HuH-7.5 (cell line): ENCODE measurements around the gene PIK3R5.
A peak's percentile ranks its signal among the peaks of the same experiment; 100 is the strongest.
"Not testable (repeated sequence)": the region's sequence is repeated elsewhere in the genome, so short reads cannot be mapped to it uniquely, and the experiment has no call there.

ENCODE experiments used
- DNase-seq: peaks from one replicate; pipeline ENCODE4 v3.0.0; 2011; ENCODE audit warnings: low spot score

PIK3R5 gene

DNA sequence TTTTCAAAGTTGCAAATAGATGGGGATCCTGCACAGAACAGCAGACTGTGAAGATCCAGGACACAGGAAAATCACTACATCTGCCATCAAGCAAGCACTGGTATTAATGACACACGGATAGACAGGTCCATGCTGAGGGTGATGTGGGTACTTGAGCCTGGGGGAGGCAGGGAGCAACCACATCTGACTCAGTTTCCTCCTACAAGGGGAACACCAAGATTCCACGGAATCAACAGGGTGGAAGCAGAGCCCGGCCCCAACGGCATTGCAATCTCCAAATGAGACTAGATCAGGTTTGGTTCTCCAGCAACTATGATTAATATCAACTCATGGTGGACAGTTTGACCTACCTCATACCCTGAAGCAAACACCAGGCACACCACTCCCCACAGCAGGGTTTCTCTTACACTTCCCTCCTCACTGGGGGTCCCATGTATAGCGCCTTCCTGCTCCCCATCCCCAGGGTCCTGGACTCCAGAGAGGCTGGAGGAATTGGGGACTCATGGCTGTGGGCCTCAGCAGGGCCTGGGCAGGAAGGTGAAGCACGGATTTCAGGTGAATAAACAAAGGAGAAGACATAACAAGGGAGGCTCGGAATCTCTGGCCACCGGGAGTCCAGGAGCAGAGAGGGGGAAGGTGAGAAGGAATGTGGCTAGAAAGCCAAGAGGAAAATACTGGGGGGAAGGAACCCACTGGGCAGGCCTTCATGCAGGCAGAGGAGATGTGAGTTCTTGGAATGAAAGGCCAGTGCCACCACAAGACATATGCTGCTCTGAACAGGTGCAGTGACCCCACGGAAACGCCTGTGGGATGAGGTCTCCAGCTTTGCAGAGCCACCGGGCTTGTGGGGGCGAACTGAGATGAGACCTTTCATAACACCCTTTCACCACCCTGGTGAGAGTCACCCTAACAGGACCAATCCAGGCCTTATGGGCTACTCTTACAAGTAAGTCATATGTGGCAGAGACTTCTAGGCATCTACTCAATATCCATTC lies 68.6 kb downstream of the PIK3R5 start:
- no peak for DNase-seq

DNA sequence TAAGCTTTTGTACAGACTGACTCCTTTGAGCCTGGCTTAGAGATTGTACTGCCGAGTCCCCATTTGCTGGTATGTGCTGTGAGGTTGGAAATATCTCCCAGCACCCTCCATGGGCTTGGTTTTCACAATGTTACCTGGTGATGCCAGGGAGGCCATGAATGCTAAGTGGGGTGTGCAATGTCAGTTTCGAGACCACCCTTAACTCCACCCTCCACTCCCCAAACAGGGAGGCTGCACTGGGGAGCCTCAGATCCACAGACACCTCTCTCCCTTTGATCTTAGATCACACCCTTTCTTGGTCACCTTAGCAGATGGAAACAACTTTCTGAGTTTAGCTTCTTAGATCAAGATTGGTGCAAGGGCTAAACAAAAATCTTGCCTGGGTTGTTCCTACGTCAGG lies 69.4 kb downstream of the PIK3R5 start:
- no peak for DNase-seq

DNA sequence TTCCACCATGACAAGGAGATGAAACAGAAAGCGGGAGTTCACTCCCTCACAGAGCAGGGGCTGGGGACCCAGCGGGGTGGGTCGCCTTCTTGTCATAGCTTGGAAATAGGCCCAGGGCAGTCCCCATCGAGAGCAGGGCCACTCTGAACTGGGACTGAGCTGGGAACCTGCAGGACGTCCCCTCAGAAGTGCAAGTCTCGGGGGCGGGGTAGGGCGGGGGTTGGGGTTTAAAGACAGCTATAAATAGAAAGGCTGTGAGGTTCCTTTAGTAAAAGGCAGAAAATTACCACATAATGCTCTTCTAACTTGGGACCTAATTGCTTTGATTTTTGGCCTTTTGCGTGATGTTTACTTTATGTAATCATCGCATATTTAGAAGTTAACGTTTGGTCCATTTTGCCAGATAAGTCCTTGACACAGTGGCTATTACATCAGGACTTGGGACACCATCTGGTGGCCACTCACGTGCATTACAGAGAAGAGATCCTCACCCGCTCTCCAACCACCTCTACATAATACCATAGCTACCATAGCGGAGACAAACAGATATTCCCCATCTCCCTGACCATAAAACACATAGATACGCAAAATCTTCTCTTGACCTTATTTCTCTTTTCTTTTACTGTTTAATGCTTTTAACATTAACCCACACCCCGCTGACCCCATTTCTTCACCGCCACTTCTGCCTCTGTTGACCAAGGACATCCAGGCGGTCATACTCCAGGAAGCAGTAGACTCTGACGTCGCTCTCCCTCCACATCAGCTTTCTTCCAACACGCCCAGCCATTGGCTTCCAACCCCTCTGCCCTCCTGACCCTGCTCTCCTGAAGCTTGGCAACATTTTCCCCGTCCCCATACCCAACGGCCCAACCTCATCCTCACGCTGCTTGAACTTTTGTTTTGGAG lies 70.6 kb downstream of the PIK3R5 start:
- peak; percentile 79 for DNase-seq

DNA sequence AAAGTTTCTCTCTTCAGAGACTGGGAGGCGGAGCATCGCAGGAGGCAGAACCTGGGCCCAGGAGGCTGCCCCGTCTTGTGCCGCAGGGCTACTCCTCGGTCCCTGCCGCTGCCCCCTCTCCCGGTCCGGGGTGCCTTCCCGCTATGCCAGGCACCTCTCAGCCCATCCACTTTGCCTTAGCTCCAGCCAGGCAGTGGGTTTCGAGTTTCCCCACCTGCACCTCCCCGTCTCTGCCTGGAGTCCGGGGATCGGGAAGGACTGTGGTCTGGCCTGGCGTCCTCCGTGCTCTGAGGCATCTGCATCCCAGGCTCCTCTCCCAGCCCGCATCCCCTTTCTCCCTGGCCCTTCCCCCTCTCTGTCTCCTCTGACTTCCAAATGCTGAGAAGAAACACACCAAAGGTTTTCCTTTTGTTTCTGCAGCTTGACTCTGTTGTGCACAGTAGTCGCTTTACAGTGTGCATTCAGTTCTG lies 71.3 kb downstream of the PIK3R5 start:
- no peak for DNase-seq

DNA sequence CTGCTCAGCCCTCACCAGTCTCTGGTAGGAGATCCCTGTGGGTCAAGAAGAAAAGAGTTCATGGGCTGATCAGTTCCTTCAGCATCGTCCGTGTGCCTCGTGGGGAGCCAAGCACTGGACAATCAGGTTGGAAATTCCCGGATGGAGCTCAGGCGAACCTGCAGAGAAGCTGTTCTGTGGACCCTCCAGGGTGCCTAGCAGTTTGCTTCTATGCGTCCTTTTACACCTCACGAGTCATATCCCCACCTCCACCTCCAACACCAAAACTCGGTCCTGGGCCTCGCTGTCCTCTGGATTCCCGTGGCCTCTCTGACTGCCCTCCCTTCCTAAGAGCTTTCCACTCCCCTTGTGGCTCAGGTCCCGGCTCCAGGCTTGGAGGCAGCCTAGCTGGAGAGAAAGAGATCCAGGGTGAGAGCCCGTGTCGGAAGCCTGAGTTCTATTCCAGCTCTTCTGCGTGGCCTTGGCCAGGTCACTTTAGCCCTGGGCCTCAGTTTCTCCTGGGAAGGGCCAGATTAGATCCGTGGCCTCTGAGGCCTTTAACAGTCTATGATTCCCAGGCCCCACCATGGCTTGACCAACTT lies 71.8 kb downstream of the PIK3R5 start:
- DNase-seq = no peak

DNA sequence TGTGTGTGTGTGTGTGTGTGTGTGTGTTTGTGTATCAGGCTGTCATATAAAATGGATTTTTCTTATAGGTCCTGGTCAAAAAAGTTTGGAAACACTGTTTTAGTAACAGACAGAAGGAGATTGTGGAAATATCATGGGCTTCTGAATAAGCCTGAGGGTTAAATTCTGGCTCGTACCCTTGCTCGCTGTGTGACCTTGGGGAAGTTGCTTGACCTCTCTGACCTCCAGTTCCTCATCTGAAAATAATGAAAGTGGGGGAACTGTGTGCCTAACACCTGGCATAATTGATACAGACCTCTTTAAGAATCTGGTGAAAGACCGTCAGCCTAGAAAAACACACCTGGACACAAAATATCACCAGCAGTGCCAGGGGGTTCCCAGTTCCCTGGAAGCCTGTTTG lies 72.4 kb downstream of the PIK3R5 start:
- no peak for DNase-seq

DNA sequence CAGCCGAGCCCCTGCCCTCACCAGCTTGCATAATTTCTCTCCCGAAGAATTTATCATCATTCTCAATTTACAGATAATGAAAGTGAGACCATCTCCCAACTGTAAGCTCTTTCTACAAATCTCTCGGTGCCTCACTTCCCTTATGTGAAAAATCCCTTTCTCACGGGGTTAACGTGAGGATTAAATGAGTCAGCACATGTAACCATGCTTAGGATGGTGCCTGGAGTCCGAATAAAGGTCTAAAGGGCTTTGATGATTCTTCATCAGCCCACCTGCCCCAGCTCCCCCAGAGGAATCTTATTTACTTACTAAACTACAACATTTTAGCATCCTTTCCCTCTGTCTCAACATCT lies 73.2 kb downstream of the PIK3R5 start:
- DNase-seq = no peak

DNA sequence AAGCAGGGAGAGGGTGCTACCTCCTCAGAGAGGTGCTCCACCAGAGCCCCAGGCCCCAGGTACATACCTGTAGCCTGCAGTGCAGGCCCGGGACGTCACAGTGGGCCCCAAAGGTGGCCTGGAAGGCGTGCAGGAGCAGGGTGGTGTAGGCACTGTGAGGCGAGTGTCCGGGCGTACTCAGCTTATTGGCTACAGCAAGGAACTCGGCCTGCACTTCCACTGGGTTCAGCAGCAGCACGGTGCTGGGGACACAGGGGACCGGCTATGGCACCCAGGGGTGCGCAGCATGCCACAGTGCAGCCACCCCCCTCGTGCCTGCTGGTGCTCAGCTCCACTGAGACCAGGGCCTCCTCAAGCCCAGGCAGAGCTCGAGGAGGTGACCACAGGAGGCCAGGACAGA lies 74.8 kb downstream of the PIK3R5 start:
- no peak for DNase-seq

DNA sequence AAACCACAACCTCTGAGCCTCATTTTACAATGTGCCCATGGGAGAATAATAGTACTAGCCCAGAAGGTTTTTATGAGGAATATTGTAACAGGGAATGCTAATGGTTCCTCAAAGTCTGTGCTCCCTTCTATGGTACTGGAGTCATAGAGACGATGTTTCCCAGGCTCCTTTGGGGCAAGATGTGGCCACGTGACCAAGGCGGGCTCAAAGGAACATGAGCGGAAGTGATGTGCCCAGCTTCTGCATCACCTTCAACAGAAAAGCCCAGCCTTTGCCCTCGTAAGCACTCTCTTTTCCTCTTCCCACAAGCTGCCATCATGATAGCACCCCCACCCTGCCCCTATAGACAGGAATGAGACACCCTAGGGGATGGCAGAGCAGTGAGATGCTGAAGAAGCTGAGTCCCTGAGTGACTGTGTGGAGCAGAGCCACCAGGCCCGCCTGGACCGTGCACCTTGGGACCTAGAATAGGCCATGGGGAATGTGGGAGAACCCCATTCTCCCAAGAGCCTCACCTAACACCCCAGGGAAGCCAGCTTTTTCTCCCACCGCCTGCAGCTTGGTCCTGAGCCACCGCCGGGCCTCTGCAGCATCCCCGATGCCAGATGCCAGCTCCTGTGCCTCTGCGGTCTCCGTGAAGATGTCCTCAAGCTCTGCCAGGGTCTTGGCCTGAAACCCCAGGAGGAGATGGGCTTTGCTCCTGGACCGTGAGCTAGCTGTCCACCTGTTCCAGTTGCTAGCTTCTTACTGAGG lies 75.9 kb downstream of the PIK3R5 start:
- DNase-seq = no peak

DNA sequence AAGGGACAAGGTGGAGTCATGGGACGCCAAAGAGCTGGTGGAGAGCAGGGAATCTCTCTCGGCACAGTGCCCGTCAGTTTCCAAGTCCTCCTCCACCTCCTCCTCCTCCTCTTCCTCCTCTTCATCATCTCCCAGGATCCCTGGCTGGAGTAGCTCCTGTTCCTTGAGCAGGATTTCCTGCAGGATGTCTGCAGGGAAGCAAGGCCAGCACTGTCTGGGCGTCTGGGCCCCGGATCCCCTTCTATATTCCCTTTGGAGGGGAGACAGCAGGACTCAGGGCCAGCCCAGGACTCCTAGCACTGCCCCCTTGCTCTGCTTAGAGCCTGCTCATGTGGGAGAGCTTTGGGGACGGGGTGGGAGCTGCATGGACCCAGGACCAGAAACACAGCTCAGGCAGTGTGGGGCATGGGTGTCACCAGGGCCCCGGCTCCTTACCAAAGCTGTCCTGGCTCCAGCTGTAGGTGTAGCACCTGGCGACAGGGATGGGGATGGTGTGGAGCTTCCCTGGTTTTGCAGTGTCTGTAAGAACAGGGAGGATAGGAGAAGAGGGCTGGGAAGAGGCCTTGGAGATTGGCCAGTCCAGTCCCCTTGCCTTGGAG lies 76.7 kb downstream of the PIK3R5 start:
- no peak for DNase-seq

DNA sequence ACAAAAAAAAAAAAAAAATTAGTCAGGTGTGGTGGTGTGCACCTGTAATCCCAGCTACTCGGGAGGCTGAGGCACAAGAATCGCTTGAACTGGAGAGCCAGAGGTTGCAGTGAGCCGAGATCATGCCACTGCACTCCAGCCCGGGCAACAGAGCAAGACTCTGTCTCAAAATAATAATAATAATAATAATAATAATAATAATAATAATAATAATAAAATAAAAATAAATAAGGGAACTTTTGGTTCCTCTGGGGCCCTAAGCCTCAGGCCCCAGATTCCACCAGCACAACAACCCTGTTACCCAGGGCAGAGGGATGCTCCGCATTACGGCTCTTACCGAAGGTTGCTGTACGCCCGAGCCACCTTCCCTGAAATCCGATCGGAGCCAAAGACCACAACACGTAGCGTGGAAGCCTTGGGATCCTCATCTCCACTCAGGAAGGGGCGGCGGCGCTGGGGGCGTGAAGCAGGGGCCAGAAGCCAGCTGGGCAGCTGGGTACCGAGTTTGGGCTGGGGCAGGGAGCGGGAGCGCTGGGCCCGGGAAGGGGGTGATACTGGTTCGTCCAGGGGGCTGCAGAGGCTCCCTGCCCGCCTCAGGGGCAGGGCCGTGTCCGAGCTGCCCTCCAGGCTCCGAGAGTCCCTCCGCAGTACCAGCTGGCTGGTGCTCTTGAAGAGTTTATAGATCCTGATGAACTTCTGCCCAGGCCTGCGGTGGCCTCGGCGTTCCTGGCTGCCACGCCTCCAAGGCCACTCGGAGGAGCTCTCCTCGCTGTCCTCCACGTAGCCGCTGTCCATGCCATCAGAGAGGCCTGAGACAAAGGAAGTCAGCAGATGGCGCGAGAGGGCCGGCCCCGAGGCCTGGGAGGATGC lies 77.4 kb downstream of the PIK3R5 start:
- DNase-seq = no peak

DNA sequence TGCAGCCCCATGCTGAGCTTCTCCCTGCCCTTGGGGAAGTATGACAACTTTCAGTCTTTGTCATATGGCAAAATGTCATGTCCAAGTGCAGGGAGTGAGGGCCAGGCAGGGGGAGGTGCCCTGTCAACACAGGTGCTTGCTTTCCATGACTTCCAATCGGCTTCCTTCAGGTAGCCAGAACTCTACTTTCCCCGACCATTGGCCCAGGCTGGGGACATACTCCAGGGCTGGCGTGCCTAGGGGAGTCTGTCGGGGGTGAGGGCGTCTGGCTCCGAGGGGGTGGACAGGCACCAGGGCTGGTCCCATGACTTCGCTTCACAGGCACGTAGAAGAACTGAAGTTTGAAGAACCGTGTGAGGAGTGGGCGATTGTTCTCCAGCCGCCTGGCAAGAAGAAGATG lies 78.2 kb downstream of the PIK3R5 start:
- no peak for DNase-seq

DNA sequence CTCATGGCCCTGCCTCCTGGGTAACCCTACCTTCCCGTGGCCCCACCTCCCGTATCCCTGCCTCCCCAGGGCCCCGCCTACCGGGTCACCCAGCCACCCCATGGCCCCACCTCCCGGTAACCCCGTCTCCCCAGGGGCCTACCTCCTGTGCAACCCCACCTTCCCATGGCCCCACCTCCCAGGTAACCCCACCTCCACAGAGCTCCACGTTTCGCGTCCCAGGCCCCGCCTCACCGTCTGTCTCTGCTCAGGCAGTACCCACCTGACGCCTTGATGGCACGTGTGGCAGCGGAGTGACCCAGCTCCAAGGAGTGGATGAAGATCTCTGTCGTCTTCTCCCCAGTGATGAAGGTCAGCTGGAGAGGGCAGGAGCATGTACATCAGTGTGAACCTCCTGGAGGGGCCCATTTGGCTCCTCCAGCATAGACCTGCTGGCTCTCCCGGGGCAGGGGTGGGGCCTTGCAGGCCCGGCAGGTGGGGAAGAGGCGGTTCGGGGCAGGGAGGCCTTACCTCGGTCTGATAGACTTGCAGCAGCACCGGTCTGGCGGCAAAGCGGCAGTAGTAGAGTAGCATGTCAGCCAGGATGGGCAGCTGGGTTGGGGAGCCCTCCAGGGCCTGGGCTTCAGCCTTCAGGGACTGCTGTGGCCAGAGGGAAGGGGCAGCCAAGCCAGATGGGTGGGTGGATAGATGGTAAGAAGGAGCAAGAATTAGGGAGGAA lies 79.4 kb downstream of the PIK3R5 start:
- no peak for DNase-seq

DNA sequence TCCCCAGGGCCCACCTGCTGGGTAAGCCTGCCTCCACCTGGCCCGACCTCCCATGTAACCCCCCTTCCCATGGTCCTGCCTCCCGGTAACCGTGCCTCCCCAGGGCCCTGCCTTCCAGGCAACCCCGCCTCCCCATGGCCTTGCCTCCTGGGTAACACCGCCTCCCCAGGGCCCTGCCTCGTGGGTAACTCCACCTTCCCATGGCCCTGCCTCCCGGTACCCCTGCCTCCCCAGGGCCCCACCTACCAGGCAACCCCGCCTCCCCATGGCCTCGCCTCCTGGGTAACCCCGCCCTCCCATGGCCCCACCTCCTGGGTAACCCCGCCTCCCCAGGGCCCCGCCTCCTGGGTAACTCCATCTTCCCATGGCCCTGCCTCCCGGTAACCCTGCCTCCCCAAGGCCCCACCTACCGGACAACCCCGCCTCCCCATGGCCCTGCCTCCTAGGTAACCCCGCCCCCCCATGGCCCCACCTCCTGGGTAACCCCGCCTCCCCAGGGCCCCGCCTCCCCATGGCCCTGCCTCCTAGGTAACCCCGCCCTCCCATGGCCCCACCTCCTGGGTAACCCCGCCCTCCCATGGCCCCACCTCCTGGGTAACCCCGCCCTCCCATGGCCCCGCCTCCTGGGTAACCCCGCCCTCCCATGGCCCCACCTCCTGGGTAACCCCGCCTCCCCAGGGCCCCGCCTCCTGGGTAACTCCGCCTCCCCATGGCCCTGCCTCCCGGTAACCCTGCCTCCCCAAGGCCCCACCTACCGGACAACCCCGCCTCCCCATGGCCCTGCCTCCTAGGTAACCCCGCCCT lies 80.1 kb downstream of the PIK3R5 start:
- not testable (repeated sequence) for DNase-seq

DNA sequence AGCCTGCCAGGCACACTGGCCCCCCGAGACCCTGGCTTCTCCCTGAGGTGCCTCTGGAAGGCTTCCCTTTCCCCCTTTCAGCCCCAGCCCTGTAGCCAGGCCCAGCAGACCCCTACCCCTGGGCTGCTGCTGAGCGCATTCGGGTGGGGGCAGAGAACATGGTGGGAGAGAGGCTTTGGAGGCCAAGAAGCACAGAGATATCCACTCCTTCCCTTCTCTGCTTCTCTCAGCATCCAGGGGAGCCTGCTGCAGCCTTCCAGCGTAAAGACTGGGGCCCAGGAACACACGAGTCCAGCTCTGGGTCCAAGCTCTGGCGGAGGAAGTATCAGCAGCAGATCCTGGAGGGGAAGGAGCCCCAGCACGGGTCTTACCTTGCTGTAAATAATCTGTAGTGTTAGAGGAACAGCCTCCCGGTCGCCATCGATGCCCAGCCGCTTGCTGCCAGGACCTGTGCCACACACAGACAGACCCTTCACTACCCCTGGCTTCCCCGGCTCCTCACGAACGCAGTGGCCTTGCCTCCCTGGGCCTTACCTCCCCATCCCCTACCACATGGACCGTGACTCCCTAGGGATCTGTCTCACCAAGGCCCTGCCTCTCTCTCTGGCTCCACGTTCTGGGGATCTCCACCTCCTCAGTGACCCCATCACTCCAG lies 81.0 kb downstream of the PIK3R5 start:
- no peak for DNase-seq

DNA sequence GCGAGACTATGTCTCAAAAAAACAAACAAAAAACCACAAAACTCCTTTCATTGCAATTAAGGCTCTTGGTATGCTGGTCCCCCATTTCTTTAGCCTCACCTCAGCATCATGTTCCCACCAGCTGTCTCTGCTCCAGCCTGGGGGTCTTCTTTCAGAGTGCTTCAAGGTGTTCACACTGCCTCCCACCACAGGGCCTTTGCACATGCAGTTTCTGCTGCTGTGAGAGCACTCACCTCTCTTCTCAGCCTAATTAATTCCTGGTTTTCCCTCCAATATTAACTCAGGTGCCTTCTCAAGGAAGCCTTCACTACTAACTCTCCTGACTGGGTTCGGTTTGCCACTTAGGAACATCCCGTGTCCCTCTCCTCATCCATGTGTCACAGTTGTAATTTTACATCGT lies 82.2 kb downstream of the PIK3R5 start:
- DNase-seq = no peak

DNA sequence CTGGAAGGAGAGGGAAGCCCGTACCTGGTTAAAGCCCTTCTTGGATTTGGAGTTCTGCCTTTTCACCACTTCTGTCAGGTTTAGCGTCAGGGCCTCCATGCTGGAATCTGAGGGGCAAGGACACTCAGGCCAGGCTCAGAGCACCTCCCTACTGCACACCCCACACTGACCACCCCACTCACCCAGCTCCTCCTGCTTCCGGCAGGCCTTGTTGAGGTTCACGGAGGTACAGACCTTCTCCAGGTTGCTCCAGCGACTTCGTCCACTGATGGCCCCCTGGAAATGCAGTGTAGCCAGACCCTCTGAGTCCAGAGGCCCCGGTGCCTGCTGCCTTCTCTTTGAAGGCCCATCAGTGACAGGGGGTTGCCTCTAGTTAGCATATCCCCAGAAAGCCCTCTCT lies 83.9 kb downstream of the PIK3R5 start:
- DNase-seq = no peak

DNA sequence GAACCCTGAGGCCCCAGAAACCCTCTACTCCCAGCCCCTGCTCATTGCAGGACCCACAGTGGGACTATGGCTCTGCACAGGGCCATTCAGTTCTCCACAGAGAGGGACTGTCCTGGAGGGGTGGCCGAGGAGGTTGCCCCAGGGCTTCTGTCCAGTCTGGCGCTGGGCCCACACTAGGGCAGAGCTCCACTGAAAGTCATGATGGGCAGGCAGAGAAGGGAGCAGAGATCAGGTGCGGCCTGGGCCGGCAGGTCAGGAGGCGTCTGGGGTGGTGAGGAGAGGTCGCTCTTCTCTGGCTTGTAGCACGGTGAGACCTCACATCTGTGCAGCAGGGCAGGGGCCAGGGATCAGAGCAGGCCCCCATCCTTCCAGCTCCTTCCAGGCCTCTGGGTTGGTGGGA lies 85.0 kb downstream of the PIK3R5 start:
- DNase-seq = no peak
